Renal cortex interstitium (tissue), 11 donors: ENCODE data around the gene TMEM53. TPM values are rescaled to one million over a fixed set of nuclear protein-coding genes. Genes with fewer than 3 reads are reported as not detected.

Source experiments
- DNase-seq, 11 donors: peaks; one replicate each; pipeline ENCODE4 v3.0.0-alpha.2; 2013; ENCODE audit warnings: low read depth in 9 of 11, low spot score in 4 of 11; ENCODE audit errors: extremely low read depth in 1 of 11
- polyA plus RNA-seq, 3 donors: library from polyadenylated mRNA; unstranded; fragments of 120-200 nt; gene quantifications; one replicate each; pipeline ENCODE4 v1.2.1, GENCODE V29; 2013; ENCODE audit not compliant: insufficient read length in 3 of 3

The TMEM53 gene
- polyA plus RNA-seq, 3 donors, result 11.0 to 12.8 (median 12.1) TPM

DNA sequence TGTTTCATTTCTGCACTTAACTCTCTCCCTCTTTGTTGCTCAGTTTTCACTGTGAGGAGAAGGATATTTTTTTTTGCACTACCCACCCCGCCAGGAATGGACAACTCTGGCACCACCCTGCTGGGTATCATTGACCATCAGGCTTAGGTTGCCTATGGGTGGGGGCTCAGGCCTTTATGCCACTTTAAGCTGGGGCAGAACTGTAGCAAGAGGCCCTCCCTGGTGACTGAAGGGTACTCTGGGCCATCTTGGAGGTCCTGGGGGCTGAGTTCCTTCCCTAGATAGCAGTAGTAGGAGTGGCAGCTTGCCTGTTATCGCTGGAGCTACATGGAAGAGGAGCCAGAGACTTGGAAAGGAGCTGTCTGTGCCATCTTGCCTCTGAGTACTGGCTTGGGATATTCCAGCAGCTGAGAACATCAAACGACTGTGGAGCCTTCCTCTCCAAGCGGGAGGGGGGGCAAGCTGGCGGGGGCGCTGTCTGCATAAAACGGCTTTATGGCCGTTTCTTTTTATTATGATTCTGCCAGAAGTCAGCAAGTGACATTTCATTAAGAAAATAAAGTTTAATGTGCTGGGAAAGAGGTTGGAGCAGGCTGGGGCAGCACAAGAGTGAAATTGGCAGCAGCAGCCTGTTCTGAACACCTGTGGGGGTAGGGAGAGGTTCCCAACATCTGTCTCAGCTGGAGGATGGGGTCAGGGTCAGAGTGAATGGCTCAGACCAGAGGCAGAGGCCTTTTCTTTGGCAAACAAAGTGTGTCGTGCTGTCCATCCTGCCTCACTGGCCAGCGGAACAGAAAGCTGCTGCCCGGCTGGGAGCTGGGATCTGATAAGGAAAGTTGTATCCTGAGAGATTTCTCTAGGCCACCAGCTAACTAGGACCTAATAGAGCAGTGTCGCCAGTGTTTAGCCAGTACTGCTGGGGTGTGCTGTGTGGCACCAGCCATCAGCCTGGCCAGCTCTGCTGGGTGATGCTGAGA lies 32.9 kb downstream of the TMEM53 start:
- DNase-seq, result no peak

- no peak for DNase-seq
Observed at GRCh38 chr1:44640200-44640853, 34.0 kb downstream of the TMEM53 start.

DNA sequence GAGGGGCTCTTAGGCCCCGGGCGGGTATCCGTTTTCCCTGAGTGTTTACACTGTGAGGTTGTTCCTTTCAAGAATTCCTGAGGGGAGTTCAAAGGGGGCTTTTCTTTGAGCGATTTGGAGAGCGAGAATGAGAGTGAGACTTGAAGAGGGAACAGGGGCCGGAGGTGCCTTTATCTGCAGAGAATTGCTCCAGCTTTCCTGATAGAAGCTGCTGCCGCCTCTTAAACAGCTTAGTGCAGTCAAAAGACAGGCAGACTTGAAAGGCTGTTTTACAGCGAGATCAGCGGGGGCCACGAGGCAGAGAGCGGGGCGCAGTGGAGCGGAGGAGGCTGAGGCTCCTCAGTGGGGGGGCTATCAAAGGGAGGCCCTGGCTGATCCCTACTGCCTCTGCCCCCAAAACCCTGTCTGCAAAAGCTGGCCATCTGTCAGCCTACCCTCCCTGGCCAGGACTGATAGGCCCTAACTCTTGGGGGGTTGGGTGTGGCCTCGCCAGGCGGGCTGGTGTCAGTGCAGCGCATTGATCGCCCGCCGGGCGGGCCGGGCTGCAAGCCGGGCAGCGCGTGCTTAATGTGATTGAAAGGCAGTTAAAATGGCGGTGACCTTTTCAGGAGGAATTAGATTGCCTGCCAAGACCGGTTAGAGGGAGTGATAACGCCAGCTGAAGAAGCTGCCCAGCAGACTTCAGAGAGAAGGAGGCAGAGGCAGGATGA lies 36.4 kb downstream of the TMEM53 start:
- DNase-seq, result no peak

GRCh38 chr1:44636688-44637598 lies 37.3 kb downstream of the TMEM53 start:
- no peak for DNase-seq

DNA sequence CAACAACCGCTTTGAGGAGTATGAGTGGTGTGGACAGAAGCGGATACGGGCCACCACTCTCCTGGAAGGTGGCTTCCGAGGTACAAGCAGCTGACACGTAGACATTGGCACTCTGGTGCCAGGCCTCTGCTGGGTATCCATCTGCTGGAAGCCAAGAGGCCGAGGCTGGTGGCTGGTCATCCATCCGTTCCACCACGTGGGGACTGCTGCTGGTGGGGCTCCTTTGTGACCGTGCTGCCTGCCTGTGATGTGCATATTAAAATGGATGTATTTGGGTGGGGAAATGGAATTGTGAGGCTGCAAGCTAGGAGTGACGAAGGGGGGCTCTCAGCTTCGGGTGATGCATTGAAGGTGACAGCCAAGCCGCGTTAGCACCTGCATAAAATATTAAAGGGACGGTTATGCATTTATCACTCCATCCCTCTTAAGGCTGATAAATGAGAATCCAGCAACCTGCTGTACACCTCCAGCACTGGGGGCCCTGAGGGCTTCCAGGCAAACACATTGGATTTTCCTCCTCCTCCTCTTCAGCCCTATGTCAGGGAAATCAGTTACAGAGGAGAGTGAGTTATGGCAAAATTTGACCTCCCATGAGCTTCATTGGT lies 38.1 kb downstream of the TMEM53 start:
- no peak for DNase-seq

DNA sequence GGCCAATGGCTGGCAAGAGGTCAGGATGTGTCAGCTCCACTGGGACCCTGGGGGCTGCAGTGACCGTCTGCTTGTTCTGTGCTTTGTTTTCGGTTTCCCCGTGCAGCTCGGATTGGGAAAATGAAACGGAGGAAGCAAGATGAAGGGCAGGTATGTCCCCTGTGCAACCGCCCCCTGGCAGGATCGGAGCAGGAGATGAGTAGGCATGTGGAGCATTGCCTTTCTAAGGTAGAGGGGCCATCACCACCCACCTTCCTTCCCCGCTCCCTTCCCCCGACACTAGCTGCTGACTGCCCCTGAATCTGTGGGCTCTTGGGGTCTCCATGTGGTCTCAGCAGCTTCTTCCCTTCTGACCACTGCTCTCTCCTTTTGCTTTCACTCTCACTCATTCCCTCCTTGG lies 38.8 kb downstream of the TMEM53 start:
- DNase-seq, result no peak

- no peak for DNase-seq
Observed at GRCh38 chr1:44634606-44635189, 39.6 kb downstream of the TMEM53 start.

DNA sequence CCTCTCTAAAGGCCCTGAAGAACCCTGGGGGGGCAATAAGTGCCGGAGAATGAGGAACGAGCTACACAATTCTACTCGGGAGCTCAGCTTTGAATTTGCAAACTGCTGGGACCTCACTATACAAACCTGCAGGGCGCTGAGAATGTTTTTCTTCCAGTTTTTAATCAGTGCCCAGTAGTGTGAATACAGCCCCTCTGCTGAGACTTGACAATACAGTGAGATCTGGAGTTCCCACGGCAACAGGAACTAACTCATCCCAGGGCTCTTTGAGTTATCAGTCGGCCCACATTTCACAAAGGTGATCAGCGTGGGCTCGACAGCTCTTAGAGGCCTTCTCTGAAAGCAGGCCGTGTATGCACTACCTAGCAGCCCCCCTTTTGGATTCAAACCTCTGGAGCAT lies 41.7 kb downstream of the TMEM53 start:
- no peak for DNase-seq

- DNase-seq, result peak in 10 of 11 donors; percentile 64 to 87 (median 77)
Observed at GRCh38 chr1:44631647-44632539, 42.4 kb downstream of the TMEM53 start.

GRCh38 chr1:44631333-44631646 lies 43.0 kb downstream of the TMEM53 start:
- no peak for DNase-seq

- no peak for DNase-seq
Observed at GRCh38 chr1:44630116-44630515, 44.2 kb downstream of the TMEM53 start.

- DNase-seq, result no peak
Observed at GRCh38 chr1:44628962-44629756, 45.1 kb downstream of the TMEM53 start.

DNA sequence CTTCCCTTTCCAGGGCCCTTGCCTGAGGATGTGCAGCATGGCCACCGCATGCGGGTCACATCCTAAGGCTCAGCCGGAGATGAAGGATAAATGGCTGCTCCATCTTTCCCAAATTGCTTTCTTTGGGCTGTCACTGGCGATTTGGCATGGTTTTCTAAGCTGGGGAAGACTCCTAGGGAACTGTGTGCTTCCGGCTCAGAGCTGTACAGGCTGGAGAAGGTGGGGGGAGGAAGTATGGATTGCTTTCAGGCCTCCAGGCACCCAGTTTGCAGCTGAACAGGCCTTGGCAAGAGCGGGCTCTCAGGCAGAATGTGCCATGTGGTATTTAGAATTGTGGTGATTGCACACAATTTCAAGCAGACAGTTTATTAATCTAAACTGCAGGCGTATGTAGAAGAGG lies 48.9 kb downstream of the TMEM53 start:
- DNase-seq, result no peak

GRCh38 chr1:44624268-44624901 lies 49.9 kb downstream of the TMEM53 start:
- DNase-seq, result no peak

- DNase-seq, result peak in 3 of 11 donors; percentile 50 to 67 (median 64)
Observed at GRCh38 chr1:44621841-44622286, 52.4 kb downstream of the TMEM53 start.

GRCh38 chr1:44620072-44620471 lies 54.2 kb downstream of the TMEM53 start:
- DNase-seq, result no peak
